HFFc6 (cell line): Measurements from ENCODE around the gene SESN3. TPM values are rescaled to one million over a fixed set of nuclear protein-coding genes. Genes with fewer than 3 reads are reported as not detected.
A peak's percentile ranks its signal among the peaks of the same experiment; 100 is the strongest.
"Not testable (repeated sequence)": the region's sequence is repeated elsewhere in the genome, so short reads cannot be mapped to it uniquely, and the experiment has no call there.

Experiments
- DNase-seq: peaks from one replicate; pipeline ENCODE4 v3.0.0-alpha.2; 2018
- H3K27ac Mint-ChIP-seq: 2 replicates; pipeline ENCODE4 v1.8.0; 2020; ENCODE audit warnings: mild to moderate bottlenecking, mixed read lengths
- H3K27me3 Mint-ChIP-seq: 2 replicates; pipeline ENCODE4 v1.8.0; 2021; ENCODE audit warnings: mild to moderate bottlenecking, moderate library complexity, mixed read lengths; ENCODE audit not compliant: insufficient read depth
- H3K36me3 Mint-ChIP-seq: 2 replicates; pipeline ENCODE4 v1.8.0; 2021; ENCODE audit warnings: low read depth, mixed read lengths
- H3K4me1 Mint-ChIP-seq: 2 replicates; pipeline ENCODE4 v1.8.0; 2020; ENCODE audit warnings: low read depth, mixed read lengths
- H3K4me3 Mint-ChIP-seq: 2 replicates; pipeline ENCODE4 v1.8.0; 2020; ENCODE audit warnings: mild to moderate bottlenecking, moderate library complexity, mixed read lengths
- H3K9me3 Mint-ChIP-seq: 2 replicates; pipeline ENCODE4 v1.8.0; 2020; ENCODE audit warnings: mild to moderate bottlenecking, mixed read lengths
- total RNA-seq, 6 experiments: library from RNA; stranded (reverse); fragmentation: NEBNext Ultra II Directional; extraction: Animal tissue kit (Norgen Biotek cat#: 25700); gene quantifications; 2 replicates in 1 of 6; 3 replicates in 5 of 6; pipeline ENCODE4 v1.2.3, GENCODE V29; 2021
- TF ChIP-seq, protein P1 (sequence below): fragments of 200-600 bp; sonication (generic); IDR thresholded peaks from 2 replicates; pipeline ENCODE4 v1.5.0; 2021; ENCODE audit warnings: antibody characterized with exemption, mild to moderate bottlenecking

The SESN3 gene
- total RNA-seq, 6 experiments from 2014 or later, result 0.12 to 0.28 (median 0.21) TPM

GRCh38 chr11:95230810-95231126, 234 bp downstream of the SESN3 start:
- no peak overlapping the region for H3K27ac Mint-ChIP-seq
- no peak overlapping the region for H3K4me3 Mint-ChIP-seq
- H3K27me3 Mint-ChIP-seq, result peaks cover 20% of the 10 kb centered on the region
- TF ChIP-seq, protein P1, sequence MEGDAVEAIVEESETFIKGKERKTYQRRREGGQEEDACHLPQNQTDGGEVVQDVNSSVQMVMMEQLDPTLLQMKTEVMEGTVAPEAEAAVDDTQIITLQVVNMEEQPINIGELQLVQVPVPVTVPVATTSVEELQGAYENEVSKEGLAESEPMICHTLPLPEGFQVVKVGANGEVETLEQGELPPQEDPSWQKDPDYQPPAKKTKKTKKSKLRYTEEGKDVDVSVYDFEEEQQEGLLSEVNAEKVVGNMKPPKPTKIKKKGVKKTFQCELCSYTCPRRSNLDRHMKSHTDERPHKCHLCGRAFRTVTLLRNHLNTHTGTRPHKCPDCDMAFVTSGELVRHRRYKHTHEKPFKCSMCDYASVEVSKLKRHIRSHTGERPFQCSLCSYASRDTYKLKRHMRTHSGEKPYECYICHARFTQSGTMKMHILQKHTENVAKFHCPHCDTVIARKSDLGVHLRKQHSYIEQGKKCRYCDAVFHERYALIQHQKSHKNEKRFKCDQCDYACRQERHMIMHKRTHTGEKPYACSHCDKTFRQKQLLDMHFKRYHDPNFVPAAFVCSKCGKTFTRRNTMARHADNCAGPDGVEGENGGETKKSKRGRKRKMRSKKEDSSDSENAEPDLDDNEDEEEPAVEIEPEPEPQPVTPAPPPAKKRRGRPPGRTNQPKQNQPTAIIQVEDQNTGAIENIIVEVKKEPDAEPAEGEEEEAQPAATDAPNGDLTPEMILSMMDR, result no peak
- peaks cover 14% of the 10 kb centered on the region for H3K4me1 Mint-ChIP-seq
- no peak for DNase-seq
- H3K9me3 Mint-ChIP-seq, result no peaks in the 10 kb centered on the region
- no peaks in the 10 kb centered on the region for H3K36me3 Mint-ChIP-seq

- no peak overlapping the region for H3K27ac Mint-ChIP-seq
- TF ChIP-seq, protein P1, result no peak
- DNase-seq, result no peak
- H3K4me3 Mint-ChIP-seq, result peak overlapping the region; percentile 81
- H3K4me1 Mint-ChIP-seq, result peaks cover 14% of the 10 kb centered on the region
- H3K27me3 Mint-ChIP-seq, result peaks cover 20% of the 10 kb centered on the region
- no peaks in the 10 kb centered on the region for H3K36me3 Mint-ChIP-seq
- no peaks in the 10 kb centered on the region for H3K9me3 Mint-ChIP-seq
Measured at GRCh38 chr11:95229993-95230809, 801 bp downstream of the SESN3 start.

- Mint-ChIP-seq H3K4me3 (peak overlapping the region; percentile 81), H3K27ac (no peak overlapping the region), H3K27me3 (peaks cover 20% of the 10 kb centered on the region), H3K9me3 (no peaks in the 10 kb centered on the region), H3K4me1 (peaks cover 14% of the 10 kb centered on the region), H3K36me3 (no peaks in the 10 kb centered on the region)
- TF ChIP-seq, protein P1, result no peak
- DNase-seq, result no peak
Measured at GRCh38 chr11:95229199-95229992, 1.6 kb downstream of the SESN3 start.

GRCh38 chr11:95228081-95228749, 2.8 kb downstream of the SESN3 start:
- no peak for DNase-seq
- no peak overlapping the region for H3K4me3 Mint-ChIP-seq
- no peaks in the 10 kb centered on the region for H3K36me3 Mint-ChIP-seq
- H3K27me3 Mint-ChIP-seq, result peaks cover 20% of the 10 kb centered on the region
- H3K4me1 Mint-ChIP-seq, result peaks cover 14% of the 10 kb centered on the region
- TF ChIP-seq, protein P1, result no peak
- H3K9me3 Mint-ChIP-seq, result no peaks in the 10 kb centered on the region
- no peak overlapping the region for H3K27ac Mint-ChIP-seq

DNA sequence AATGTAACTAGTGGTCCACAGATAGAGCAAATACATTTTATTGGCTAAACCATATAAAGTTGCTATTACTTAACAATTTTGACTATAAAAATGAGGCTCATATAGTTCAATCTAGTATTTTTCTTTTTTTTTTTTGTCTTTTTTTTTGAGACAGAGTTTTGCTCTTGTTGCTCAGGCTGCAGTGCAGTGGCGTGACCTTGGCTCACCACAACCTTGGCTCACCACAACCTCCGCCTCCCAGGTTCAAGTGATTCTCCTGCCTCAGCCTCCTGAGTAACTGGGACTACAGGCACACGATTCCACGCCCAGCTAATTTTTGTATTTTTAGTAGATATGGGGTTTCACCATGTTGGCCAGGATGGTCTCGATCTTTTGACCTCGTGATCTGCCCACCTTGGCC, 3.9 kb downstream of the SESN3 start:
- H3K9me3 Mint-ChIP-seq, H3K27ac Mint-ChIP-seq, DNase-seq, H3K4me3 Mint-ChIP-seq, H3K36me3 Mint-ChIP-seq: not testable (repeated sequence)
- Mint-ChIP-seq H3K27me3 (peaks cover 16% of the 10 kb centered on the region), H3K4me1 (peaks cover 14% of the 10 kb centered on the region)
